SU-DHL-6 (cell line): Measurements from ENCODE around the gene FAM83G.

Experiments
- EZH2phosphoT487 ChIP-seq: fragments of 200-600 bp; sonication (generic), shearing (Covaris generic); conservative IDR thresholded peaks from 2 replicates; pipeline ENCODE4 v1.6.1; 2018; ENCODE audit warnings: mild to moderate bottlenecking, antibody characterized with exemption, low read length, moderate library complexity, mixed read lengths
- TF ChIP-seq, protein P1 (sequence below): fragments of 200-600 bp; sonication (generic); IDR thresholded peaks from one replicate; pipeline ENCODE4 v1.5.1; 2017; ENCODE audit warnings: antibody characterized with exemption, mild to moderate bottlenecking, low read length, moderate library complexity; ENCODE audit not compliant: insufficient read depth, poor library complexity, severe bottlenecking

GRCh38 chr17:19020016-19020415 lies 15.5 kb upstream of the FAM83G start:
- TF ChIP-seq, protein P1, sequence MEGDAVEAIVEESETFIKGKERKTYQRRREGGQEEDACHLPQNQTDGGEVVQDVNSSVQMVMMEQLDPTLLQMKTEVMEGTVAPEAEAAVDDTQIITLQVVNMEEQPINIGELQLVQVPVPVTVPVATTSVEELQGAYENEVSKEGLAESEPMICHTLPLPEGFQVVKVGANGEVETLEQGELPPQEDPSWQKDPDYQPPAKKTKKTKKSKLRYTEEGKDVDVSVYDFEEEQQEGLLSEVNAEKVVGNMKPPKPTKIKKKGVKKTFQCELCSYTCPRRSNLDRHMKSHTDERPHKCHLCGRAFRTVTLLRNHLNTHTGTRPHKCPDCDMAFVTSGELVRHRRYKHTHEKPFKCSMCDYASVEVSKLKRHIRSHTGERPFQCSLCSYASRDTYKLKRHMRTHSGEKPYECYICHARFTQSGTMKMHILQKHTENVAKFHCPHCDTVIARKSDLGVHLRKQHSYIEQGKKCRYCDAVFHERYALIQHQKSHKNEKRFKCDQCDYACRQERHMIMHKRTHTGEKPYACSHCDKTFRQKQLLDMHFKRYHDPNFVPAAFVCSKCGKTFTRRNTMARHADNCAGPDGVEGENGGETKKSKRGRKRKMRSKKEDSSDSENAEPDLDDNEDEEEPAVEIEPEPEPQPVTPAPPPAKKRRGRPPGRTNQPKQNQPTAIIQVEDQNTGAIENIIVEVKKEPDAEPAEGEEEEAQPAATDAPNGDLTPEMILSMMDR = no peak
- no peak for TF ChIP-seq EZH2phosphoT487
